IMR-90 (cell line): ENCODE results near the gene FOXD3. TPM values are rescaled to one million over a fixed set of nuclear protein-coding genes. Genes with fewer than 3 reads are reported as not detected.

Experiments
- ATAC-seq: fragments of 200-7000 bp; cut with Tn5 transposase; 2 replicates; pipeline ENCODE4 v1.9.1; 2020; ENCODE audit warnings: low read depth, mild to moderate bottlenecking, moderate library complexity
- BruUV-seq: library from RNA; stranded (reverse); fragments of 400-500 nt; replicated peaks from 2 replicates; lab custom pipeline; 2021; lab: Mats Ljungman, UMichigan
- CTCF ChIA-PET: fragments of 300-600 bp; formaldehyde crosslinking; extraction: SDS; loops from one replicate; lab custom pipeline; 2021; ENCODE audit warnings: antibody characterized with exemption; lab: Yijun Ruan, JAX
- POLR2A ChIA-PET: fragments of 300-600 bp; sonication (Branson Sonifier 250); formaldehyde crosslinking; loops from one replicate; lab custom pipeline; 2022; ENCODE audit warnings: antibody characterized with exemption; ENCODE audit not compliant: unreplicated experiment; lab: Charles Lee
- DNase-seq: peaks from one replicate; pipeline ENCODE4 v3.0.0; 2013
- H2AFZ ChIP-seq: replicated peaks from 2 replicates; pipeline ENCODE3; 2013; ENCODE audit warnings: low read length, mild to moderate bottlenecking; ENCODE audit not compliant: poor library complexity
- H2AK5ac ChIP-seq: 2 replicates; pipeline ENCODE4 v1.6.1; 2013; ENCODE audit warnings: low read depth, low read length, inconsistent platforms
- H2AK9ac ChIP-seq: replicated peaks from 2 replicates; pipeline ENCODE3; 2013; ENCODE audit warnings: mild to moderate bottlenecking, low read depth, low read length, moderate library complexity; ENCODE audit not compliant: poor library complexity
- H2BK120ac ChIP-seq: 2 replicates; pipeline ENCODE4 v1.6.1; 2013; ENCODE audit warnings: low read depth, low read length, inconsistent platforms
- H2BK15ac ChIP-seq: 3 replicates; pipeline ENCODE4 v1.6.1; 2013; ENCODE audit warnings: low read depth, low read length, inconsistent platforms
- H2BK20ac ChIP-seq: 2 replicates; pipeline ENCODE4 v1.6.1; 2013; ENCODE audit warnings: low read depth, mild to moderate bottlenecking, inconsistent platforms, low read length, moderate library complexity
- H2BK5ac ChIP-seq: 2 replicates; pipeline ENCODE4 v1.6.1; 2013; ENCODE audit warnings: mild to moderate bottlenecking, low read depth, low read length, inconsistent platforms; ENCODE audit not compliant: poor library complexity, severe bottlenecking
- H3K14ac ChIP-seq: replicated peaks from 2 replicates; pipeline ENCODE4 v1.6.1; 2013; ENCODE audit warnings: low read depth, low read length, inconsistent platforms
- H3K18ac ChIP-seq: 2 replicates; pipeline ENCODE4 v1.6.1; 2013; ENCODE audit warnings: low read depth, low read length, control low read depth
- H3K23ac ChIP-seq: 2 replicates; pipeline ENCODE4 v1.6.1; 2013; ENCODE audit warnings: low read depth, low read length, inconsistent platforms
- H3K27ac ChIP-seq: 2 replicates; pipeline ENCODE4 v1.5.1; 2013; ENCODE audit warnings: mild to moderate bottlenecking, control low read depth, low read length; ENCODE audit not compliant: insufficient read depth
- H3K27me3 ChIP-seq: 2 replicates; pipeline ENCODE4 v1.6.1; 2013; ENCODE audit warnings: low read length; ENCODE audit not compliant: control insufficient read depth, insufficient read depth
- H3K36me3 ChIP-seq: 2 replicates; pipeline ENCODE4 v1.6.1; 2013; ENCODE audit warnings: low read length, mixed read lengths; ENCODE audit not compliant: control insufficient read depth, insufficient read depth
- H3K4ac ChIP-seq: 2 replicates; pipeline ENCODE4 v1.6.1; 2013; ENCODE audit warnings: low read depth, low read length, inconsistent platforms
- H3K4me1 ChIP-seq: 2 replicates; pipeline ENCODE4 v1.6.1; 2013; ENCODE audit warnings: low read length, mixed read lengths; ENCODE audit not compliant: control insufficient read depth, insufficient read depth
- H3K4me2 ChIP-seq: 2 replicates; pipeline ENCODE4 v1.6.1; 2013; ENCODE audit warnings: low read depth, mild to moderate bottlenecking, control low read depth, low read length, moderate library complexity
- H3K4me3 ChIP-seq: 2 replicates; pipeline ENCODE4 v1.5.1; 2013; ENCODE audit warnings: low read depth, mild to moderate bottlenecking, control low read depth, low read length, moderate library complexity; ENCODE audit not compliant: insufficient read depth
- H3K56ac ChIP-seq: 2 replicates; pipeline ENCODE4 v1.6.1; 2013; ENCODE audit warnings: low read length, inconsistent platforms; ENCODE audit not compliant: insufficient read depth; ENCODE audit errors: extremely low read depth
- H3K79me1 ChIP-seq, 2 experiments: 2 replicates each; pipeline ENCODE4 v1.6.1; 2013; ENCODE audit warnings: low read length in 2 of 2, inconsistent platforms in 1 of 2, low read depth in 1 of 2
- H3K9ac ChIP-seq: 2 replicates; pipeline ENCODE4 v1.6.1; 2013; ENCODE audit warnings: low read depth, low read length, control low read depth
- H3K9me1 ChIP-seq: 2 replicates; pipeline ENCODE4 v1.6.1; 2013; ENCODE audit warnings: low read length, inconsistent platforms; ENCODE audit not compliant: insufficient read depth
- H3K9me3 ChIP-seq: 2 replicates; pipeline ENCODE4 v1.6.1; 2013; ENCODE audit warnings: low read length; ENCODE audit not compliant: control insufficient read depth, insufficient read depth
- H4K20me1 ChIP-seq: 2 replicates; pipeline ENCODE4 v1.6.1; 2013; ENCODE audit warnings: low read length, inconsistent platforms; ENCODE audit not compliant: insufficient read depth
- H4K5ac ChIP-seq: 2 replicates; pipeline ENCODE4 v1.6.1; 2013; ENCODE audit warnings: mild to moderate bottlenecking, low read depth, low read length, control low read depth
- H4K8ac ChIP-seq, 2 experiments: 2 replicates each; pipeline ENCODE4 v1.6.1; 2013; ENCODE audit warnings: low read depth in 2 of 2, low read length in 2 of 2, control low read depth in 1 of 2, inconsistent platforms in 1 of 2
- H4K91ac ChIP-seq: 2 replicates; pipeline ENCODE4 v1.6.1; 2013; ENCODE audit warnings: low read depth, low read length, inconsistent platforms; ENCODE audit not compliant: insufficient read depth
- MAFK ChIP-seq: IDR thresholded peaks from 2 replicates; pipeline ENCODE4 v1.6.1; 2012; ENCODE audit warnings: low read depth, low read length, improper control_type of control experiment
- POLR2A ChIP-seq: IDR thresholded peaks from 2 replicates; pipeline ENCODE4 v1.6.1; 2012; ENCODE audit warnings: mild to moderate bottlenecking, low read depth, low read length
- WGBS, 2 experiments: methylation state at CpG; one replicate each; pipeline versions ENCODE4 v1.1.5 to v1.1.7; 2013; ENCODE audit warnings: missing lambda C conversion rate in 2 of 2; ENCODE audit not compliant: insufficient read length in 1 of 2; ENCODE audit errors: extremely low coverage in 2 of 2; 5-methylcytosine and 5-hydroxymethylcytosine counted together
- dilution Hi-C: fragments of 300-500 bp; cut with HindIII; formaldehyde crosslinking; loops from one replicate; pipeline ENCODE4 v1.14.3; 2018; ENCODE audit warnings: low sequenced_read_pairs; ENCODE audit not compliant: unreplicated experiment
- in situ Hi-C: fragments of 300-500 bp; cut with MboI; formaldehyde crosslinking; loops from 3 replicates; pipeline ENCODE4 v1.14.3; 2019; ENCODE audit warnings: low sequenced_read_pairs, inconsistent platforms, mixed read lengths
- intact Hi-C: fragments of 100-400 bp; cut with micrococcal nuclease; formaldehyde crosslinking; loops from 2 replicates; pipeline ENCODE4 v1.10.0; 2022
- polyA plus RNA-seq, 3 experiments: library from polyadenylated mRNA; depleted of rRNA; stranded (reverse); fragments of >200 nt; gene quantifications; 2 replicates each; pipeline ENCODE4 v1.2.3, GENCODE V29; 2012; ENCODE audit warnings: low replicate concordance in 1 of 3
- total RNA-seq: library from RNA; depleted of rRNA; stranded (reverse); fragments of >200 nt; gene quantifications from 2 replicates; pipeline ENCODE4 v1.2.3, GENCODE V29; 2012

FOXD3 gene
- total and polyA plus RNA-seq, 2 of the 4 experiments (the other 2 are of a cell fraction), result not detected

- no TSS peak for BruUV-seq
- intact Hi-C loops, result no loop called here
- TF ChIP-seq MAFK, result no peak
- TF ChIP-seq POLR2A, result no peak
These were observed 18.0 kb upstream of the FOXD3 start for GRCh38 chr1:63304410-63304809.

More at GRCh38 chr1:63304410-63304809, 18.0 kb upstream of the FOXD3 start:
- no peak overlapping the region for H2BK120ac ChIP-seq
- no peak overlapping the region for H4K91ac ChIP-seq
- H3K9ac ChIP-seq, result no peak overlapping the region
- no peaks in the 10 kb centered on the region; the same call in 1 of the 2 replicates for H3K27me3 ChIP-seq
- DNase-seq (no peak), ATAC-seq (no peak)
- in situ Hi-C loops, result loop anchor here (25.0 kb wide), 1 partner anchor 958 kb away; no protein-coding TSS in a partner anchor
- no peak overlapping the region for H2BK5ac ChIP-seq
- POLR2A ChIA-PET, result no interaction called here
- H3K9me1 ChIP-seq, result no peaks in the 10 kb centered on the region
- no peak overlapping the region for H3K27ac ChIP-seq
- no peak overlapping the region for H3K14ac ChIP-seq
- H3K4me2 ChIP-seq, result no peak overlapping the region
- CTCF ChIA-PET, result no interaction called here
- no peaks in the 10 kb centered on the region for H3K36me3 ChIP-seq
- no peak overlapping the region for H3K56ac ChIP-seq
- H2BK20ac ChIP-seq, result no peak overlapping the region
- H3K4me1 ChIP-seq, result no peaks in the 10 kb centered on the region
- no peak overlapping the region for H3K18ac ChIP-seq
- H2BK15ac ChIP-seq, result no peak overlapping the region
- WGBS, 2 experiments, result no CpG with 5 or more reads among the region's 2 CpGs
- H2AFZ ChIP-seq, result no peak overlapping the region
- H4K8ac ChIP-seq, result no peak overlapping the region
- dilution Hi-C loops, result no loop called here
- no peak overlapping the region for H3K4ac ChIP-seq
- no peak overlapping the region for H4K5ac ChIP-seq
- H3K9me3 ChIP-seq, result no peaks in the 10 kb centered on the region
- no peak overlapping the region for H3K4me3 ChIP-seq
- no peak overlapping the region for H2AK5ac ChIP-seq
- H3K23ac ChIP-seq, result no peak overlapping the region
- H3K79me1 ChIP-seq, result no peaks in the 10 kb centered on the region
- H2AK9ac ChIP-seq, result no peak overlapping the region
- no peaks in the 10 kb centered on the region for H4K20me1 ChIP-seq
